ENCODE data around the gene PAK1. TPM values are rescaled to one million over a fixed set of nuclear protein-coding genes. Genes with fewer than 3 reads are reported as not detected.
A peak's percentile ranks its signal among the peaks of the same experiment; 100 is the strongest.

PAK1 gene
- total and polyA plus RNA-seq, 8 donors = 16.7 to 89.5 (median 46.5) TPM

DNA sequence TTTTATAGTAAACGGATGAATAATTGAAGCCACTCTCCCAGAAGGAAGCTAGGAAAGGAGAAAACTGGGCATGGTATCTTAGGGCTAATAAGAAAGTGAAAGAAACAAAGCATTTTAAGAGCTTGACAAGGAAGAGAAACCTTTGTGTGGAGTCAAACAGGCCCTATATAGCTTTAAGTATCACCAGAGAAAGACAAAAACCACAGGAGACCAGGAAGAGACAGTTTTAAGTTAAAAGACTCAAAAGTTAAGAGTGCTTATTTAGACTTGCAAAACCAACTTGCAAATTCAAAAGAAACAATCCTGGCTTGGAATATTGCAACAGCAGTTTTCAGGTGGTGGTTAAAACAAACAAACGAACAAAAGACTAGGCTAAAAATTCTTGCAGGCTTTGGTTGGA, 3.4 kb downstream of the PAK1 start:
- no peaks in the 10 kb centered on the region for H3K36me3 ChIP-seq
- DNase-seq = peak in 1 of 2 donors; percentile 27
- H3K27ac ChIP-seq = peak overlapping the region; percentile 65 to 97 (median 93)
- WGBS, 5 donors = 32 to 57% (median 42%) methylated on average over 2 of the region's 2 CpGs
- no peaks in the 10 kb centered on the region for H3K9me3 ChIP-seq
- TF ChIP-seq, protein P1, sequence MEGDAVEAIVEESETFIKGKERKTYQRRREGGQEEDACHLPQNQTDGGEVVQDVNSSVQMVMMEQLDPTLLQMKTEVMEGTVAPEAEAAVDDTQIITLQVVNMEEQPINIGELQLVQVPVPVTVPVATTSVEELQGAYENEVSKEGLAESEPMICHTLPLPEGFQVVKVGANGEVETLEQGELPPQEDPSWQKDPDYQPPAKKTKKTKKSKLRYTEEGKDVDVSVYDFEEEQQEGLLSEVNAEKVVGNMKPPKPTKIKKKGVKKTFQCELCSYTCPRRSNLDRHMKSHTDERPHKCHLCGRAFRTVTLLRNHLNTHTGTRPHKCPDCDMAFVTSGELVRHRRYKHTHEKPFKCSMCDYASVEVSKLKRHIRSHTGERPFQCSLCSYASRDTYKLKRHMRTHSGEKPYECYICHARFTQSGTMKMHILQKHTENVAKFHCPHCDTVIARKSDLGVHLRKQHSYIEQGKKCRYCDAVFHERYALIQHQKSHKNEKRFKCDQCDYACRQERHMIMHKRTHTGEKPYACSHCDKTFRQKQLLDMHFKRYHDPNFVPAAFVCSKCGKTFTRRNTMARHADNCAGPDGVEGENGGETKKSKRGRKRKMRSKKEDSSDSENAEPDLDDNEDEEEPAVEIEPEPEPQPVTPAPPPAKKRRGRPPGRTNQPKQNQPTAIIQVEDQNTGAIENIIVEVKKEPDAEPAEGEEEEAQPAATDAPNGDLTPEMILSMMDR (IDR thresholded peaks at IDR 0.05) = no peak
- TF ChIP-seq EP300 (IDR thresholded peaks at IDR 0.05) (no peak), POLR2A (IDR thresholded peaks at IDR 0.05) (no peak), POLR2AphosphoS5 (IDR thresholded peaks at IDR 0.05) (no peak)
- intact Hi-C loops (cut with DNase I; ENCODE audit: low total_unique reads) = no loop called here
- H3K4me1 ChIP-seq = peaks cover 22 to 43% (median 29%) of the 10 kb centered on the region in 4 donors
- peak overlapping the region in 1 of 4 donors; percentile 20 for H3K4me3 ChIP-seq
- H3K27me3 ChIP-seq = no peaks in the 10 kb centered on the region

- DNase-seq = no peak
- intact Hi-C loops (cut with DNase I; ENCODE audit: low total_unique reads) = no loop called here
- no peak overlapping the region for H3K4me3 ChIP-seq
- TF ChIP-seq POLR2A (IDR thresholded peaks at IDR 0.05) (no peak), POLR2AphosphoS5 (IDR thresholded peaks at IDR 0.05) (no peak), EP300 (IDR thresholded peaks at IDR 0.05) (no peak)
- TF ChIP-seq, protein P1 (IDR thresholded peaks at IDR 0.05) = peak in 1 of 7 experiments; percentile 18
- peaks cover 15 to 34% (median 23%) of the 10 kb centered on the region in 4 donors for H3K4me1 ChIP-seq
- H3K36me3 ChIP-seq = no peaks in the 10 kb centered on the region
- H3K27ac ChIP-seq = no peak overlapping the region
- H3K9me3 ChIP-seq = no peaks in the 10 kb centered on the region
- 78 to 88% (median 78%) methylated on average over 1 of the region's 1 CpG for WGBS, 5 donors
- no peaks in the 10 kb centered on the region for H3K27me3 ChIP-seq
Measured at GRCh38 chr11:77468527-77468926, 5.4 kb downstream of the PAK1 start.

DNA sequence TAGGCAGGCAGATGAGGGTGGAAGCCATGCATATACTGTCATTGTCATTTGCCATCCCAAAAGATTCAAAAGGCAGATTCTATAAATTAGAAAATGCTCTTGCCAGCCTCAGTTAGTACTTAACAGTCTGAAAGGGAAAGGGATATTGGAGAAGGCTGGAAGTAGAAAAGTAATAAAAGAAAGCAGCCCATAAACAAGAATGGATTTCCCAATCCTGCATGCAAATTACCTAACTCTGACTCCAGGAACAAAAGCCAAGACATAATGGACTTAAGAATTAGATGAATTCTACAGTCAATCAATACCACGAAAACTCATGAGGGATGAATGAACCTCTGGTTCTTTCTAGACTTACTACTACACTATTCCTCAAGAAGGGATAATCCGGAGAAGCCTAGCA, 5.9 kb downstream of the PAK1 start:
- Histone ChIP-seq H3K9me3 (no peaks in the 10 kb centered on the region), H3K36me3 (no peaks in the 10 kb centered on the region), H3K27ac (no peak overlapping the region), H3K4me3 (no peak overlapping the region), H3K4me1 (peaks cover 15 to 34% (median 23%) of the 10 kb centered on the region in 4 donors), H3K27me3 (no peaks in the 10 kb centered on the region)
- no peak for TF ChIP-seq POLR2AphosphoS5 (IDR thresholded peaks at IDR 0.05)
- TF ChIP-seq EP300 (IDR thresholded peaks at IDR 0.05) = no peak
- no peak for TF ChIP-seq POLR2A (IDR thresholded peaks at IDR 0.05)
- TF ChIP-seq, protein P1 (IDR thresholded peaks at IDR 0.05) = no peak
- no peak for DNase-seq
- intact Hi-C loops (cut with DNase I; ENCODE audit: low total_unique reads) = no loop called here
- WGBS, 5 donors = 87 to 94% (median 93%) methylated on average over 2 of the region's 2 CpGs

DNA sequence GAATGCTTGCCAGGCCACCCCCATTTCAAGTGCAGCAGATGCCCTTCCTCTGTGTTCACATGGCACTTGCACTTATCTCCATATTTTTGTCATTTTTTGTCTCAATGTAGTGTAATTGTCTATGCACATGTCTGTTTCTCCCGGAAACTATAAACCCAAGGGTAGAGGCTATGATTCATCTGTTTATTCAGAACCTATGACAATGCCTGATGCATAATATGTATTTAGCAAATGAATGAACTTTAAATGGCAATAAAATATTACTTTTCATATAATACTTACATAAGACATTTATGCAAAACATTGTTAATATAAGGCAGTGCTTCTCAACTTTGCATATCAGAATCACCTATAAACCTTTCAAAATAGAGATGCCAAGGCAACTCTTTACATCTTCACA, 6.7 kb downstream of the PAK1 start:
- no peak for DNase-seq
- Histone ChIP-seq H3K27me3 (no peaks in the 10 kb centered on the region), H3K27ac (no peak overlapping the region), H3K9me3 (no peaks in the 10 kb centered on the region), H3K4me1 (peaks cover 15 to 29% (median 20%) of the 10 kb centered on the region in 4 donors), H3K36me3 (no peaks in the 10 kb centered on the region), H3K4me3 (no peak overlapping the region)
- TF ChIP-seq EP300 (IDR thresholded peaks at IDR 0.05) (no peak), POLR2AphosphoS5 (IDR thresholded peaks at IDR 0.05) (no peak), POLR2A (IDR thresholded peaks at IDR 0.05) (no peak)
- TF ChIP-seq, protein P1 (IDR thresholded peaks at IDR 0.05) = no peak
- intact Hi-C loops (cut with DNase I; ENCODE audit: low total_unique reads) = no loop called here
- WGBS, 5 donors = 43 to 54% (median 49%) methylated on average over 1 of the region's 1 CpG
